IMR-90 (cell line): Measurements from ENCODE around the gene GLIPR1L2. TPM values are rescaled to one million over a fixed set of nuclear protein-coding genes. Genes with fewer than 3 reads are reported as not detected.

ENCODE experiments used
- ATAC-seq: fragments of 200-7000 bp; cut with Tn5 transposase; 2 replicates; pipeline ENCODE4 v1.9.1; 2020; ENCODE audit warnings: low read depth, mild to moderate bottlenecking, moderate library complexity
- BruUV-seq: library from RNA; stranded (reverse); fragments of 400-500 nt; replicated peaks from 2 replicates; lab custom pipeline; 2021; lab: Mats Ljungman, UMichigan
- CTCF ChIA-PET: fragments of 300-600 bp; formaldehyde crosslinking; extraction: SDS; loops from one replicate; lab custom pipeline; 2021; ENCODE audit warnings: antibody characterized with exemption; lab: Yijun Ruan, JAX
- POLR2A ChIA-PET: fragments of 300-600 bp; sonication (Branson Sonifier 250); formaldehyde crosslinking; loops from one replicate; lab custom pipeline; 2022; ENCODE audit warnings: antibody characterized with exemption; ENCODE audit not compliant: unreplicated experiment; lab: Charles Lee
- DNase-seq: peaks from one replicate; pipeline ENCODE4 v3.0.0; 2013
- H2AFZ ChIP-seq: replicated peaks from 2 replicates; pipeline ENCODE3; 2013; ENCODE audit warnings: low read length, mild to moderate bottlenecking; ENCODE audit not compliant: poor library complexity
- H2AK5ac ChIP-seq: 2 replicates; pipeline ENCODE4 v1.6.1; 2013; ENCODE audit warnings: low read depth, low read length, inconsistent platforms
- H2AK9ac ChIP-seq: replicated peaks from 2 replicates; pipeline ENCODE3; 2013; ENCODE audit warnings: mild to moderate bottlenecking, low read depth, low read length, moderate library complexity; ENCODE audit not compliant: poor library complexity
- H2BK120ac ChIP-seq: 2 replicates; pipeline ENCODE4 v1.6.1; 2013; ENCODE audit warnings: low read depth, low read length, inconsistent platforms
- H2BK15ac ChIP-seq: 3 replicates; pipeline ENCODE4 v1.6.1; 2013; ENCODE audit warnings: low read depth, low read length, inconsistent platforms
- H2BK20ac ChIP-seq: 2 replicates; pipeline ENCODE4 v1.6.1; 2013; ENCODE audit warnings: low read depth, mild to moderate bottlenecking, inconsistent platforms, low read length, moderate library complexity
- H2BK5ac ChIP-seq: 2 replicates; pipeline ENCODE4 v1.6.1; 2013; ENCODE audit warnings: mild to moderate bottlenecking, low read depth, low read length, inconsistent platforms; ENCODE audit not compliant: poor library complexity, severe bottlenecking
- H3K14ac ChIP-seq: replicated peaks from 2 replicates; pipeline ENCODE4 v1.6.1; 2013; ENCODE audit warnings: low read depth, low read length, inconsistent platforms
- H3K18ac ChIP-seq: 2 replicates; pipeline ENCODE4 v1.6.1; 2013; ENCODE audit warnings: low read depth, low read length, control low read depth
- H3K23ac ChIP-seq: 2 replicates; pipeline ENCODE4 v1.6.1; 2013; ENCODE audit warnings: low read depth, low read length, inconsistent platforms
- H3K27ac ChIP-seq: 2 replicates; pipeline ENCODE4 v1.5.1; 2013; ENCODE audit warnings: mild to moderate bottlenecking, control low read depth, low read length; ENCODE audit not compliant: insufficient read depth
- H3K27me3 ChIP-seq: 2 replicates; pipeline ENCODE4 v1.6.1; 2013; ENCODE audit warnings: low read length; ENCODE audit not compliant: control insufficient read depth, insufficient read depth
- H3K36me3 ChIP-seq: 2 replicates; pipeline ENCODE4 v1.6.1; 2013; ENCODE audit warnings: low read length, mixed read lengths; ENCODE audit not compliant: control insufficient read depth, insufficient read depth
- H3K4ac ChIP-seq: 2 replicates; pipeline ENCODE4 v1.6.1; 2013; ENCODE audit warnings: low read depth, low read length, inconsistent platforms
- H3K4me1 ChIP-seq: 2 replicates; pipeline ENCODE4 v1.6.1; 2013; ENCODE audit warnings: low read length, mixed read lengths; ENCODE audit not compliant: control insufficient read depth, insufficient read depth
- H3K4me2 ChIP-seq: 2 replicates; pipeline ENCODE4 v1.6.1; 2013; ENCODE audit warnings: low read depth, mild to moderate bottlenecking, control low read depth, low read length, moderate library complexity
- H3K4me3 ChIP-seq: 2 replicates; pipeline ENCODE4 v1.5.1; 2013; ENCODE audit warnings: low read depth, mild to moderate bottlenecking, control low read depth, low read length, moderate library complexity; ENCODE audit not compliant: insufficient read depth
- H3K56ac ChIP-seq: 2 replicates; pipeline ENCODE4 v1.6.1; 2013; ENCODE audit warnings: low read length, inconsistent platforms; ENCODE audit not compliant: insufficient read depth; ENCODE audit errors: extremely low read depth
- H3K79me1 ChIP-seq, 2 experiments: 2 replicates each; pipeline ENCODE4 v1.6.1; 2013; ENCODE audit warnings: low read length in 2 of 2, inconsistent platforms in 1 of 2, low read depth in 1 of 2
- H3K9ac ChIP-seq: 2 replicates; pipeline ENCODE4 v1.6.1; 2013; ENCODE audit warnings: low read depth, low read length, control low read depth
- H3K9me1 ChIP-seq: 2 replicates; pipeline ENCODE4 v1.6.1; 2013; ENCODE audit warnings: low read length, inconsistent platforms; ENCODE audit not compliant: insufficient read depth
- H3K9me3 ChIP-seq: 2 replicates; pipeline ENCODE4 v1.6.1; 2013; ENCODE audit warnings: low read length; ENCODE audit not compliant: control insufficient read depth, insufficient read depth
- H4K20me1 ChIP-seq: 2 replicates; pipeline ENCODE4 v1.6.1; 2013; ENCODE audit warnings: low read length, inconsistent platforms; ENCODE audit not compliant: insufficient read depth
- H4K5ac ChIP-seq: 2 replicates; pipeline ENCODE4 v1.6.1; 2013; ENCODE audit warnings: mild to moderate bottlenecking, low read depth, low read length, control low read depth
- H4K8ac ChIP-seq, 2 experiments: 2 replicates each; pipeline ENCODE4 v1.6.1; 2013; ENCODE audit warnings: low read depth in 2 of 2, low read length in 2 of 2, control low read depth in 1 of 2, inconsistent platforms in 1 of 2
- H4K91ac ChIP-seq: 2 replicates; pipeline ENCODE4 v1.6.1; 2013; ENCODE audit warnings: low read depth, low read length, inconsistent platforms; ENCODE audit not compliant: insufficient read depth
- CEBPB ChIP-seq: IDR thresholded peaks from 2 replicates; pipeline ENCODE4 v1.6.1; 2012; ENCODE audit warnings: low read depth, low read length, improper control_type of control experiment
- MAZ ChIP-seq: IDR thresholded peaks from 2 replicates; pipeline ENCODE4 v1.6.1; 2012; ENCODE audit warnings: low read depth, mild to moderate bottlenecking, low read length, improper control_type of control experiment, moderate library complexity, borderline replicate concordance
- RAD21 ChIP-seq: IDR thresholded peaks from 2 replicates; pipeline ENCODE4 v1.6.1; 2012; ENCODE audit warnings: low read length, improper control_type of control experiment
- USF2 ChIP-seq: fragments of 150-350 bp; IDR thresholded peaks from 2 replicates; pipeline ENCODE4 v1.6.1; 2017; ENCODE audit warnings: mild to moderate bottlenecking, antibody characterized with exemption, low read length, low read depth
- WGBS, 2 experiments: methylation state at CpG; one replicate each; pipeline versions ENCODE4 v1.1.5 to v1.1.7; 2013; ENCODE audit warnings: missing lambda C conversion rate in 2 of 2; ENCODE audit not compliant: insufficient read length in 1 of 2; ENCODE audit errors: extremely low coverage in 2 of 2; 5-methylcytosine and 5-hydroxymethylcytosine counted together
- dilution Hi-C: fragments of 300-500 bp; cut with HindIII; formaldehyde crosslinking; loops from one replicate; pipeline ENCODE4 v1.14.3; 2018; ENCODE audit warnings: low sequenced_read_pairs; ENCODE audit not compliant: unreplicated experiment
- in situ Hi-C: fragments of 300-500 bp; cut with MboI; formaldehyde crosslinking; loops from 3 replicates; pipeline ENCODE4 v1.14.3; 2019; ENCODE audit warnings: low sequenced_read_pairs, inconsistent platforms, mixed read lengths
- intact Hi-C: fragments of 100-400 bp; cut with micrococcal nuclease; formaldehyde crosslinking; loops from 2 replicates; pipeline ENCODE4 v1.10.0; 2022
- polyA plus RNA-seq, 3 experiments: library from polyadenylated mRNA; depleted of rRNA; stranded (reverse); fragments of >200 nt; gene quantifications; 2 replicates each; pipeline ENCODE4 v1.2.3, GENCODE V29; 2012; ENCODE audit warnings: low replicate concordance in 1 of 3
- total RNA-seq: library from RNA; depleted of rRNA; stranded (reverse); fragments of >200 nt; gene quantifications from 2 replicates; pipeline ENCODE4 v1.2.3, GENCODE V29; 2012

The GLIPR1L2 gene
- total and polyA plus RNA-seq, 2 of the 4 experiments (the other 2 are of a cell fraction), result 0.07 TPM; not detected in 1

DNA sequence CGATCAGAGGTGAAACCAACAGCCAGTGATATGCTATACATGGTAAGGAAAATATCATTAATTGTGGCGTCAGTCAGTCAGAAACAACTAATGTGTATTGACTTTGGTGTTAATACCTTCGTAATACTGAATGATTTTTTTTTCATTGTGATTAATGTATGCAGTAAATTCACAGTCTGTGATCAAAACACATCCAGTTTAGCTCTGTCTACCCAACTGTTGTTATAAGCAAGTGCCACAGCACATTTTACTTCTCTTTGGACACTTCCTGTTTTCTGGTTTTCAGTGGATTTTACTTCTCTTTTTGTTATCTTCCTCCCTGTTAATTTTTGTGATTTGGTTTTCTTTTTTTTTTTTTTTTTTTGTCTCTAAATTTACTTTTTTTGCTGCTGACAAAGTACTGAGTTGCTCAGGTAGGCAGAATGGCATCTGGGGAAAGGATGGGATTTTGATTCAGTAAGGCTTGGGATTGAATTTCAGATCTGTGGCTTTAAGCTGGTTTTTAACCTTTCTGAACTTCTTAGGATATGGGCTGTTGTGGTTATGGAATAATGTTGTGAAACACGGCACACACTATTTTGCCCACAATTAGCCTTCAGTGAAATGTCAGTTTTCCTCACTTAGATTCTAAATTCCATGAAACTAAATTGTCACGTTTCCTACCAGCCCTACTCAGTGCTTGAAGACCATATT lies 90.3 kb downstream of the GLIPR1L2 start:
- dilution Hi-C loops, result no loop called here
- POLR2A ChIA-PET, result interaction anchor here (0.6 to 0.8 kb wide), 3 partner anchors 72 to 716 kb away, joined by 3 to 5 read pairs (median 3); no protein-coding TSS in a partner anchor
- in situ Hi-C loops, result loop anchor here (10.0 kb wide), 1 partner anchor 96 kb away; no protein-coding TSS in a partner anchor

More for the DNA sequence above, 90.3 kb downstream of the GLIPR1L2 start:
- DNase-seq (no peak), ATAC-seq (0 out of 2 replicates have a peak, but pooled peaks have one; percentile 1)
- Histone ChIP-seq H4K8ac (peak overlapping the region; percentile 49 to 93), H3K4me1 (peaks cover 15% of the 10 kb centered on the region), H2AK9ac (no peak overlapping the region), H2BK5ac (peak overlapping the region; percentile 85), H3K9me1 (no peaks in the 10 kb centered on the region), H2AK5ac (peak overlapping the region; percentile 73), H4K91ac (peak overlapping the region; percentile 82), H3K4me2 (peak overlapping the region; percentile 98), H3K79me1 (peaks cover 13 to 22% of the 10 kb centered on the region in 2 experiments; a peak in 3 of 4 replicates), H3K36me3 (peaks cover 6% of the 10 kb centered on the region), H3K56ac (peak overlapping the region; percentile 87), H3K27ac (peak overlapping the region; percentile 56), H2BK120ac (peak overlapping the region; percentile 73), H3K18ac (peak overlapping the region; percentile 96), H3K4ac (peak overlapping the region; percentile 88; the same call in 1 of the 2 replicates), H2BK15ac (peak overlapping the region; percentile 49), H4K5ac (peak overlapping the region; percentile 62), H2AFZ (no peak overlapping the region), H3K9ac (peak overlapping the region; percentile 70), H3K9me3 (no peaks in the 10 kb centered on the region), H4K20me1 (no peaks in the 10 kb centered on the region), H2BK20ac (peak overlapping the region; percentile 84), H3K27me3 (no peaks in the 10 kb centered on the region), H3K23ac (peak overlapping the region; percentile 71), H3K14ac (peak overlapping the region; percentile 77), H3K4me3 (peak overlapping the region; percentile 66)
- CTCF ChIA-PET, result interaction anchor here (1.0 kb wide), 1 partner anchor 44 kb away, joined by 4 read pairs; no protein-coding TSS in a partner anchor
- WGBS, 2 experiments, result no CpG with 5 or more reads among the region's 5 CpGs
- BruUV-seq, result TSS peak; percentile 85
- TF ChIP-seq RAD21 (no peak), USF2 (no peak), MAZ (no peak), CEBPB (peak; percentile 42; the same call in 1 of the 2 replicates)
- intact Hi-C loops, result loop anchor here (2.0 to 10.0 kb wide), 4 partner anchors 36 to 946 kb away; partner anchors contain the start of gene ATXN7L3B
